ENCODE data around the gene HCAR2.
"Not testable (repeated sequence)": the region's sequence is repeated elsewhere in the genome, so short reads cannot be mapped to it uniquely, and the experiment has no call there.

Gene HCAR2

GRCh38 chr12:122721057-122721545 is 17.9 kb upstream of the HCAR2 start:
- DNase-seq (ENCODE audit: low read depth in 1 of 2, low spot score in 1 of 2): no peak

GRCh38 chr12:122716658-122717057 is 13.5 kb upstream of the HCAR2 start, which contains the start of gene HCAR3:
TSS of gene HCAR3 (minus strand) at chr12:122716811. CDS start at chr12:122716737, 74 bp downstream.
- DNase-seq (ENCODE audit: low read depth in 1 of 2, low spot score in 1 of 2): not testable (repeated sequence)

GRCh38 chr12:122715211-122715610 is 12.1 kb upstream of the HCAR2 start:
- not testable (repeated sequence) for DNase-seq (ENCODE audit: low read depth in 1 of 2, low spot score in 1 of 2)

GRCh38 chr12:122713491-122714188 is 10.5 kb upstream of the HCAR2 start:
- DNase-seq (ENCODE audit: low read depth in 1 of 2, low spot score in 1 of 2): not testable (repeated sequence)

- DNase-seq (ENCODE audit: low read depth in 1 of 2, low spot score in 1 of 2): not testable (repeated sequence)
Measured at GRCh38 chr12:122711266-122711665, 8.1 kb upstream of the HCAR2 start.

- not testable (repeated sequence) for DNase-seq (ENCODE audit: low read depth in 1 of 2, low spot score in 1 of 2)
Measured at GRCh38 chr12:122710341-122710740, 7.2 kb upstream of the HCAR2 start.

GRCh38 chr12:122709287-122709686 is 6.1 kb upstream of the HCAR2 start:
- DNase-seq (ENCODE audit: low read depth in 1 of 2, low spot score in 1 of 2): not testable (repeated sequence)

- not testable (repeated sequence) for DNase-seq (ENCODE audit: low read depth in 1 of 2, low spot score in 1 of 2)
Measured at GRCh38 chr12:122703841-122704240, 684 bp upstream of the HCAR2 start.

GRCh38 chr12:122701481-122701880 is 1.7 kb downstream of the HCAR2 start:
- DNase-seq (ENCODE audit: low read depth in 1 of 2, low spot score in 1 of 2): not testable (repeated sequence)

GRCh38 chr12:122700038-122700710 is 3.0 kb downstream of the HCAR2 start:
- DNase-seq (ENCODE audit: low read depth in 1 of 2, low spot score in 1 of 2): not testable (repeated sequence)

- DNase-seq (ENCODE audit: low read depth in 1 of 2, low spot score in 1 of 2): not testable (repeated sequence)
Measured at GRCh38 chr12:122696922-122697321, 6.2 kb downstream of the HCAR2 start.

- DNase-seq (ENCODE audit: low read depth in 1 of 2, low spot score in 1 of 2): no peak
Measured at GRCh38 chr12:122691566-122691965, 11.6 kb downstream of the HCAR2 start.

- no peak for DNase-seq (ENCODE audit: low read depth in 1 of 2, low spot score in 1 of 2)
Measured at GRCh38 chr12:122688291-122688690, 14.9 kb downstream of the HCAR2 start.

- DNase-seq (ENCODE audit: low read depth in 1 of 2, low spot score in 1 of 2): no peak
Measured at GRCh38 chr12:122687086-122687485, 16.1 kb downstream of the HCAR2 start.

- no peak for DNase-seq (ENCODE audit: low read depth in 1 of 2, low spot score in 1 of 2)
Measured at GRCh38 chr12:122686538-122686937, 16.6 kb downstream of the HCAR2 start.

GRCh38 chr12:122684297-122684813 is 18.8 kb downstream of the HCAR2 start:
- no peak for DNase-seq (ENCODE audit: low read depth in 1 of 2, low spot score in 1 of 2)

GRCh38 chr12:122681814-122682213 is 21.3 kb downstream of the HCAR2 start:
- no peak for DNase-seq (ENCODE audit: low read depth in 1 of 2, low spot score in 1 of 2)

GRCh38 chr12:122680989-122681388 is 22.2 kb downstream of the HCAR2 start:
- not testable (repeated sequence) for DNase-seq (ENCODE audit: low read depth in 1 of 2, low spot score in 1 of 2)

GRCh38 chr12:122676781-122677180 is 26.4 kb downstream of the HCAR2 start:
- DNase-seq (ENCODE audit: low read depth in 1 of 2, low spot score in 1 of 2): not testable (repeated sequence)

- DNase-seq (ENCODE audit: low read depth in 1 of 2, low spot score in 1 of 2): not testable (repeated sequence)
Measured at GRCh38 chr12:122676015-122676414, 27.1 kb downstream of the HCAR2 start.

- no peak for DNase-seq (ENCODE audit: low read depth in 1 of 2, low spot score in 1 of 2)
Measured at GRCh38 chr12:122672515-122672914, 30.6 kb downstream of the HCAR2 start.
